Breast epithelium (tissue), 3 donors: ENCODE data around the gene SULT2B1.

ENCODE experiments used
- POLR2AphosphoS5 ChIP-seq, 3 donors: sonication (generic); formaldehyde crosslinking; IDR thresholded peaks; one replicate each; pipeline ENCODE4 v1.6.1; 2017; ENCODE audit warnings: antibody characterized with exemption in 3 of 3
- TF ChIP-seq, protein P1 (sequence below), 3 donors: fragments of 450-650 bp; IDR thresholded peaks; one replicate each; pipeline ENCODE4 v1.5.1; 2016 to 2017; ENCODE audit warnings: antibody characterized with exemption in 3 of 3, mild to moderate bottlenecking in 3 of 3, moderate library complexity in 3 of 3

DNA sequence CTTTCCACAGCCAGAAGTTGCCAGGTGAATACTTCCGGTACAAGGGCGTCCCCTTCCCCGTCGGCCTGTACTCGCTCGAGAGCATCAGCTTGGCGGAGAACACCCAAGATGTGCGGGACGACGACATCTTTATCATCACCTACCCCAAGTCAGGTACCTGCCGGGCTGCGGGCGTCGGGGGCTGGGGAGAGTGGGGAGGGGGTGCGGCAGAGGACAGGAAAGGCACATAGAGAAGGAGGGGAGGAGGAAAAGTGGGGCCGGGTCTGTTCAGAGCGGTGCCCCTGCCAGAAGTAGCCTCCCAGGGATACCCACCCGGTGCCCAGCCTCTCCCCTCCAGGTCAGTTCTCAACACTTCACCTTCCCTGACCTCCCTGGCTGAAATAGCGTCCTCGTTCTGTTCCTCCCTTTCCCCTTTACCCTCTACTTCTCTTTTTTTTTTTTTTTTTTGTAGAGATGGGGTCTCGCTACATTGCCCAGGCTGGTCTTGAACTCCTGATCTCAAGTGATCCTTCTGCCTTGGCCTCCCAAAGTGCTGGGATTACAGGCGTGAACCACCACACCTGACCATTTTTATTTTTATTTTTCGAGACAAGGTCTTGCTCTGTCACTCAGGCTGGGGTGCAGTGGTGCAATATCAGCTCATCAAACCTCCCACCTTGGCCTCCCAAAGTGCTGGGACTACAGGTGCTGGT, 24.1 kb downstream of the SULT2B1 start:
- TF ChIP-seq, protein P1, sequence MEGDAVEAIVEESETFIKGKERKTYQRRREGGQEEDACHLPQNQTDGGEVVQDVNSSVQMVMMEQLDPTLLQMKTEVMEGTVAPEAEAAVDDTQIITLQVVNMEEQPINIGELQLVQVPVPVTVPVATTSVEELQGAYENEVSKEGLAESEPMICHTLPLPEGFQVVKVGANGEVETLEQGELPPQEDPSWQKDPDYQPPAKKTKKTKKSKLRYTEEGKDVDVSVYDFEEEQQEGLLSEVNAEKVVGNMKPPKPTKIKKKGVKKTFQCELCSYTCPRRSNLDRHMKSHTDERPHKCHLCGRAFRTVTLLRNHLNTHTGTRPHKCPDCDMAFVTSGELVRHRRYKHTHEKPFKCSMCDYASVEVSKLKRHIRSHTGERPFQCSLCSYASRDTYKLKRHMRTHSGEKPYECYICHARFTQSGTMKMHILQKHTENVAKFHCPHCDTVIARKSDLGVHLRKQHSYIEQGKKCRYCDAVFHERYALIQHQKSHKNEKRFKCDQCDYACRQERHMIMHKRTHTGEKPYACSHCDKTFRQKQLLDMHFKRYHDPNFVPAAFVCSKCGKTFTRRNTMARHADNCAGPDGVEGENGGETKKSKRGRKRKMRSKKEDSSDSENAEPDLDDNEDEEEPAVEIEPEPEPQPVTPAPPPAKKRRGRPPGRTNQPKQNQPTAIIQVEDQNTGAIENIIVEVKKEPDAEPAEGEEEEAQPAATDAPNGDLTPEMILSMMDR (IDR thresholded peaks at IDR 0.05), result no peak
- no peak for TF ChIP-seq POLR2AphosphoS5 (IDR thresholded peaks at IDR 0.05)
